Measurements from ENCODE around the gene UBE2E3. TPM values are rescaled to one million over a fixed set of nuclear protein-coding genes. Genes with fewer than 3 reads are reported as not detected.
"Not testable (repeated sequence)": the region's sequence is repeated elsewhere in the genome, so short reads cannot be mapped to it uniquely, and the experiment has no call there.

The UBE2E3 gene
- 28.9 TPM for total RNA-seq

GRCh38 chr2:180980106-180980942 is at the start of gene UBE2E3:
Gene UBE2E3, plus strand, starts transcription at chr2:180980605. Its CDS starts 1,438 bp downstream, at chr2:180982043.
- H3K4me1 ChIP-seq (ENCODE audit: insufficient read depth, low read length) = peaks cover 27% of the 10 kb centered on the region
- peak within 1 kb of the TSS; percentile 68 for H3K4me3 ChIP-seq (ENCODE audit: low read length)
- H3K9me3 ChIP-seq (ENCODE audit: low read depth, low read length) = no peaks in the 10 kb centered on the region
- no peaks in the 10 kb centered on the region for H3K27me3 ChIP-seq (ENCODE audit: insufficient read depth, low read length)

- Histone ChIP-seq H3K4me1 (ENCODE audit: insufficient read depth, low read length) (no peaks in the 10 kb centered on the region), H3K27me3 (ENCODE audit: insufficient read depth, low read length) (no peaks in the 10 kb centered on the region), H3K4me3 (ENCODE audit: low read length) (no peak overlapping the region), H3K9me3 (ENCODE audit: low read depth, low read length) (no peaks in the 10 kb centered on the region)
Observed at GRCh38 chr2:180931841-180932240, 48.6 kb upstream of the UBE2E3 start.

GRCh38 chr2:180933332-180933731 is 47.1 kb upstream of the UBE2E3 start:
- no peak overlapping the region for H3K4me3 ChIP-seq (ENCODE audit: low read length)
- no peaks in the 10 kb centered on the region for H3K4me1 ChIP-seq (ENCODE audit: insufficient read depth, low read length)
- no peaks in the 10 kb centered on the region for H3K9me3 ChIP-seq (ENCODE audit: low read depth, low read length)
- no peaks in the 10 kb centered on the region for H3K27me3 ChIP-seq (ENCODE audit: insufficient read depth, low read length)

GRCh38 chr2:180934911-180935310 is 45.5 kb upstream of the UBE2E3 start:
- Histone ChIP-seq H3K4me1 (ENCODE audit: insufficient read depth, low read length) (no peaks in the 10 kb centered on the region), H3K4me3 (ENCODE audit: low read length) (no peak overlapping the region), H3K27me3 (ENCODE audit: insufficient read depth, low read length) (no peaks in the 10 kb centered on the region), H3K9me3 (ENCODE audit: low read depth, low read length) (no peaks in the 10 kb centered on the region)

- H3K4me3 ChIP-seq (ENCODE audit: low read length); H3K27me3 ChIP-seq (ENCODE audit: insufficient read depth, low read length); H3K9me3 ChIP-seq (ENCODE audit: low read depth, low read length); H3K4me1 ChIP-seq (ENCODE audit: insufficient read depth, low read length): not testable (repeated sequence)
Observed at GRCh38 chr2:180937480-180937879, 42.9 kb upstream of the UBE2E3 start.

- H3K9me3 ChIP-seq (ENCODE audit: low read depth, low read length) = no peaks in the 10 kb centered on the region
- no peaks in the 10 kb centered on the region for H3K4me1 ChIP-seq (ENCODE audit: insufficient read depth, low read length)
- H3K4me3 ChIP-seq (ENCODE audit: low read length) = no peak overlapping the region
- H3K27me3 ChIP-seq (ENCODE audit: insufficient read depth, low read length) = no peaks in the 10 kb centered on the region
Observed at GRCh38 chr2:180938451-180938850, 42.0 kb upstream of the UBE2E3 start.

- Histone ChIP-seq H3K4me3 (ENCODE audit: low read length) (no peak overlapping the region), H3K4me1 (ENCODE audit: insufficient read depth, low read length) (no peaks in the 10 kb centered on the region), H3K9me3 (ENCODE audit: low read depth, low read length) (no peaks in the 10 kb centered on the region), H3K27me3 (ENCODE audit: insufficient read depth, low read length) (peaks cover 8% of the 10 kb centered on the region)
Observed at GRCh38 chr2:180943275-180943674, 37.1 kb upstream of the UBE2E3 start.

- Histone ChIP-seq H3K4me3 (ENCODE audit: low read length) (no peak overlapping the region), H3K4me1 (ENCODE audit: insufficient read depth, low read length) (no peaks in the 10 kb centered on the region), H3K9me3 (ENCODE audit: low read depth, low read length) (no peaks in the 10 kb centered on the region), H3K27me3 (ENCODE audit: insufficient read depth, low read length) (peaks cover 10% of the 10 kb centered on the region)
Observed at GRCh38 chr2:180944372-180944771, 36.0 kb upstream of the UBE2E3 start.

GRCh38 chr2:180947208-180947689 is 33.2 kb upstream of the UBE2E3 start:
- H3K9me3 ChIP-seq (ENCODE audit: low read depth, low read length) = no peaks in the 10 kb centered on the region
- H3K4me3 ChIP-seq (ENCODE audit: low read length) = no peak overlapping the region
- peaks cover 14% of the 10 kb centered on the region for H3K27me3 ChIP-seq (ENCODE audit: insufficient read depth, low read length)
- H3K4me1 ChIP-seq (ENCODE audit: insufficient read depth, low read length) = no peaks in the 10 kb centered on the region

- Histone ChIP-seq H3K27me3 (ENCODE audit: insufficient read depth, low read length) (peaks cover 22% of the 10 kb centered on the region), H3K4me3 (ENCODE audit: low read length) (no peak overlapping the region), H3K9me3 (ENCODE audit: low read depth, low read length) (no peaks in the 10 kb centered on the region), H3K4me1 (ENCODE audit: insufficient read depth, low read length) (no peaks in the 10 kb centered on the region)
Observed at GRCh38 chr2:180949896-180950295, 30.5 kb upstream of the UBE2E3 start.

GRCh38 chr2:180952082-180952481 is 28.3 kb upstream of the UBE2E3 start:
- H3K4me3 ChIP-seq (ENCODE audit: low read length) = no peak overlapping the region
- H3K4me1 ChIP-seq (ENCODE audit: insufficient read depth, low read length) = no peaks in the 10 kb centered on the region
- no peaks in the 10 kb centered on the region for H3K9me3 ChIP-seq (ENCODE audit: low read depth, low read length)
- H3K27me3 ChIP-seq (ENCODE audit: insufficient read depth, low read length) = peaks cover 23% of the 10 kb centered on the region

- Histone ChIP-seq H3K4me3 (ENCODE audit: low read length) (no peak overlapping the region), H3K4me1 (ENCODE audit: insufficient read depth, low read length) (no peaks in the 10 kb centered on the region), H3K27me3 (ENCODE audit: insufficient read depth, low read length) (peaks cover 18% of the 10 kb centered on the region), H3K9me3 (ENCODE audit: low read depth, low read length) (no peaks in the 10 kb centered on the region)
Observed at GRCh38 chr2:180952731-180953336, 27.6 kb upstream of the UBE2E3 start.

- Histone ChIP-seq H3K4me1 (ENCODE audit: insufficient read depth, low read length) (no peaks in the 10 kb centered on the region), H3K4me3 (ENCODE audit: low read length) (no peak overlapping the region), H3K27me3 (ENCODE audit: insufficient read depth, low read length) (peaks cover 15% of the 10 kb centered on the region), H3K9me3 (ENCODE audit: low read depth, low read length) (no peaks in the 10 kb centered on the region)
Observed at GRCh38 chr2:180953550-180953949, 26.9 kb upstream of the UBE2E3 start.

GRCh38 chr2:180955101-180955500 is 25.3 kb upstream of the UBE2E3 start:
- H3K4me3 ChIP-seq (ENCODE audit: low read length) = no peak overlapping the region
- no peaks in the 10 kb centered on the region for H3K4me1 ChIP-seq (ENCODE audit: insufficient read depth, low read length)
- H3K27me3 ChIP-seq (ENCODE audit: insufficient read depth, low read length) = peaks cover 13% of the 10 kb centered on the region
- H3K9me3 ChIP-seq (ENCODE audit: low read depth, low read length) = no peaks in the 10 kb centered on the region

GRCh38 chr2:180959787-180960186 is 20.6 kb upstream of the UBE2E3 start:
- H3K4me1 ChIP-seq (ENCODE audit: insufficient read depth, low read length) = no peaks in the 10 kb centered on the region
- no peak overlapping the region for H3K4me3 ChIP-seq (ENCODE audit: low read length)
- H3K9me3 ChIP-seq (ENCODE audit: low read depth, low read length) = no peaks in the 10 kb centered on the region
- peaks cover 6% of the 10 kb centered on the region for H3K27me3 ChIP-seq (ENCODE audit: insufficient read depth, low read length)
